Chondrocyte (in vitro differentiated cells): Measurements from ENCODE around the gene RIMBP2. TPM values are rescaled to one million over a fixed set of nuclear protein-coding genes. Genes with fewer than 3 reads are reported as not detected.

Source experiments
- DNase-seq: peaks from one replicate; pipeline ENCODE4 v3.0.0; 2021; ENCODE audit warnings: mixed read lengths, low spot score
- H3K27ac Mint-ChIP-seq: one replicate; pipeline ENCODE4 v1.8.0; 2021; ENCODE audit warnings: mild to moderate bottlenecking, moderate library complexity, mixed read lengths; ENCODE audit not compliant: unreplicated experiment
- H3K27me3 Mint-ChIP-seq: 2 replicates; pipeline ENCODE4 v1.8.0; 2021; ENCODE audit warnings: low read depth, mixed read lengths
- H3K36me3 Mint-ChIP-seq: 2 replicates; pipeline ENCODE4 v1.8.0; 2021; ENCODE audit warnings: low read depth, mixed read lengths
- H3K4me1 Mint-ChIP-seq: 2 replicates; pipeline ENCODE4 v1.8.0; 2021; ENCODE audit warnings: low read depth, mild to moderate bottlenecking, mixed read lengths
- H3K4me3 Mint-ChIP-seq: one replicate; pipeline ENCODE4 v1.8.0; 2021; ENCODE audit warnings: mild to moderate bottlenecking, moderate library complexity, mixed read lengths; ENCODE audit not compliant: unreplicated experiment
- H3K9me3 Mint-ChIP-seq: 2 replicates; pipeline ENCODE4 v1.8.0; 2021; ENCODE audit warnings: low read depth, mixed read lengths
- total RNA-seq: library from RNA; stranded (reverse); gene quantifications from 3 replicates; pipeline ENCODE4 v1.2.1, GENCODE V29; 2021
- TF ChIP-seq, protein P1 (sequence below): fragments of 200-600 bp; sonication (generic); IDR thresholded peaks from 2 replicates; pipeline ENCODE4 v1.5.0; 2021; ENCODE audit warnings: antibody characterized with exemption, mild to moderate bottlenecking, moderate library complexity

Gene RIMBP2
- total RNA-seq, 1 donor from 2014 or later = 0.30 TPM

DNA sequence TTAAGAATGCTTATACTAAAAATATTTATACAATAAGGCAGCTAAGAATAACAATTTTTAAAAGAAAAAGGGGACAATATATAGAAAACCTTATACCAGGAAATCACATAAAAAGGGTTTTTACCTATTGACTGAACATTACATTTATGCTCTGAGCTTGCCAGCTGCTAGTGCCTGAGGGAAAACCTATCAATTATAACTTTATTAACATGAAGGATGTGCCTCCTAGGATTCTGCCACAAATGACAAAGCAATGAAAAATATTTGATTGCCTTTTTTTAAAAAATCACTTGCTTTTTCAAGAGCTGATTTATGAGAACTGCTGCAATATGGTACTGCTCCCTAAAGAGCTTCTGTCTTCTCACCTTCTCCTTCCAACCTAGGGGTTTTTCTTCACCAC, 185.7 kb downstream of the RIMBP2 start:
- Mint-ChIP-seq H3K27me3 (no peaks in the 10 kb centered on the region), H3K36me3 (no peaks in the 10 kb centered on the region), H3K4me3 (no peak overlapping the region)

DNA sequence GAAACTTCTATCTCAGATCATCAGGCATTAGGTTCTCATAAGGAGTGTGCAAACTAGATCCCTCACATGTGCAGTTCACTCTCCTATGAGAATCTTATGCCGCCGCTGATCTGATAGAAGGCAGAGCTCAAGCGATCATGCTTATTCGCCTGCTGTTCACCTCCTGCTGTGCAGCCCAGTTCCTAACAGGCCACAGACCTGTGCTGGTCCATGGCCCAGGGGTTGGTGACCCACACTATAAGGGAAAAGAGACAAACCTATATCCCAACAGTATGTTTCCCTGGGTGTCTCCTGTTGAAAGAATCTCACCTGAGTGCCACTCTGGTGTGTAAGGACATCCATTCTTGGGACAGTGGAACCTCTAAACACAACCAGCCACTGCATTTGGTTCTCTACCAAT, 186.3 kb downstream of the RIMBP2 start:
- TF ChIP-seq, protein P1, sequence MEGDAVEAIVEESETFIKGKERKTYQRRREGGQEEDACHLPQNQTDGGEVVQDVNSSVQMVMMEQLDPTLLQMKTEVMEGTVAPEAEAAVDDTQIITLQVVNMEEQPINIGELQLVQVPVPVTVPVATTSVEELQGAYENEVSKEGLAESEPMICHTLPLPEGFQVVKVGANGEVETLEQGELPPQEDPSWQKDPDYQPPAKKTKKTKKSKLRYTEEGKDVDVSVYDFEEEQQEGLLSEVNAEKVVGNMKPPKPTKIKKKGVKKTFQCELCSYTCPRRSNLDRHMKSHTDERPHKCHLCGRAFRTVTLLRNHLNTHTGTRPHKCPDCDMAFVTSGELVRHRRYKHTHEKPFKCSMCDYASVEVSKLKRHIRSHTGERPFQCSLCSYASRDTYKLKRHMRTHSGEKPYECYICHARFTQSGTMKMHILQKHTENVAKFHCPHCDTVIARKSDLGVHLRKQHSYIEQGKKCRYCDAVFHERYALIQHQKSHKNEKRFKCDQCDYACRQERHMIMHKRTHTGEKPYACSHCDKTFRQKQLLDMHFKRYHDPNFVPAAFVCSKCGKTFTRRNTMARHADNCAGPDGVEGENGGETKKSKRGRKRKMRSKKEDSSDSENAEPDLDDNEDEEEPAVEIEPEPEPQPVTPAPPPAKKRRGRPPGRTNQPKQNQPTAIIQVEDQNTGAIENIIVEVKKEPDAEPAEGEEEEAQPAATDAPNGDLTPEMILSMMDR = no peak
- Mint-ChIP-seq H3K27ac (no peak overlapping the region), H3K4me1 (no peaks in the 10 kb centered on the region), H3K4me3 (no peak overlapping the region), H3K9me3 (peaks cover 11% of the 10 kb centered on the region), H3K27me3 (no peaks in the 10 kb centered on the region), H3K36me3 (no peaks in the 10 kb centered on the region)
- no peak for DNase-seq

More for the DNA sequence above, 185.7 kb downstream of the RIMBP2 start:
- no peaks in the 10 kb centered on the region for H3K4me1 Mint-ChIP-seq
- no peak for DNase-seq
- peaks cover 6% of the 10 kb centered on the region for H3K9me3 Mint-ChIP-seq
- TF ChIP-seq, protein P1 = no peak
- no peak overlapping the region for H3K27ac Mint-ChIP-seq

DNA sequence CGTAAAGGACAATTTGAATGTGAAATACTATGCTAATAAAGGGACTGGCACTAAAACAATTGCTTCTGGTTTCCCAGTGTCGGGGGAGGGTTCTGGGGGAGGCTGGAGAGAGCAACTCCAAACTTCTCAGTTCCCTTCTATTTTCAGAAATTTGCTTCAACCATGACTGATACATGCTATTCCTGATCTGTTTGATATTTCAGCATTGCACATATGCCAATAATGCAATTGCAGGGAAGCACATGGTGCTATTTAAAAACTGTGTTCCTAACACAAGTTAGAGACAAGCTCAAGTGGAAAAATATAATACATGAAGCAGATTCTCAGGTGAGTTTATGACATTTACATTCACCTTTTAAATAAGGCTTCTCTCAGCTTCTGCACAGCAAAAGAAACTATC, 188.9 kb downstream of the RIMBP2 start:
- Mint-ChIP-seq H3K9me3 (peaks cover 11% of the 10 kb centered on the region), H3K4me3 (no peak overlapping the region), H3K27me3 (no peaks in the 10 kb centered on the region), H3K4me1 (no peaks in the 10 kb centered on the region), H3K27ac (no peak overlapping the region), H3K36me3 (no peaks in the 10 kb centered on the region)
- TF ChIP-seq, protein P1 = no peak
- no peak for DNase-seq

DNA sequence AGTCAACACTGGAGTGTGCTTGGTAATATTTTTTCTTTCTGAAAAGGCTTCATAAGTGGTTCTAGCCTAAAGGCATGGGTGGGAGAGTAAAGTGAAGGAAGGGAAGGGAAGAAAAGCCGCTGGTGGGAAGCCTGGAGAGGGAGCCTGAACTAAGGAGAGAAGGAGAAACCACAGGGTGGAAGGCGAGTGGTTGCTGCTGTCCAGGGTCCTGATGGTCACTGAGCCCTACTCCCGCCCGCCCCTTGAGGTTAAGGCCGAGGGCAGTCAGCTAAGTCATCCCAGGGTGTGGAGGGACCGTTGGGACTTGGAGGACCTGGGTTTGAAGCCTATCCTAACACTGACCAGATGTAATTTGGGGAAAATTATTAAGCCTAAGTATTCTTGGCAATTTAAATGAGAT, 189.3 kb downstream of the RIMBP2 start:
- Mint-ChIP-seq H3K4me1 (no peaks in the 10 kb centered on the region), H3K9me3 (peaks cover 11% of the 10 kb centered on the region), H3K27me3 (no peaks in the 10 kb centered on the region), H3K27ac (no peak overlapping the region), H3K4me3 (no peak overlapping the region), H3K36me3 (no peaks in the 10 kb centered on the region)
- no peak for DNase-seq
- TF ChIP-seq, protein P1 = no peak

DNA sequence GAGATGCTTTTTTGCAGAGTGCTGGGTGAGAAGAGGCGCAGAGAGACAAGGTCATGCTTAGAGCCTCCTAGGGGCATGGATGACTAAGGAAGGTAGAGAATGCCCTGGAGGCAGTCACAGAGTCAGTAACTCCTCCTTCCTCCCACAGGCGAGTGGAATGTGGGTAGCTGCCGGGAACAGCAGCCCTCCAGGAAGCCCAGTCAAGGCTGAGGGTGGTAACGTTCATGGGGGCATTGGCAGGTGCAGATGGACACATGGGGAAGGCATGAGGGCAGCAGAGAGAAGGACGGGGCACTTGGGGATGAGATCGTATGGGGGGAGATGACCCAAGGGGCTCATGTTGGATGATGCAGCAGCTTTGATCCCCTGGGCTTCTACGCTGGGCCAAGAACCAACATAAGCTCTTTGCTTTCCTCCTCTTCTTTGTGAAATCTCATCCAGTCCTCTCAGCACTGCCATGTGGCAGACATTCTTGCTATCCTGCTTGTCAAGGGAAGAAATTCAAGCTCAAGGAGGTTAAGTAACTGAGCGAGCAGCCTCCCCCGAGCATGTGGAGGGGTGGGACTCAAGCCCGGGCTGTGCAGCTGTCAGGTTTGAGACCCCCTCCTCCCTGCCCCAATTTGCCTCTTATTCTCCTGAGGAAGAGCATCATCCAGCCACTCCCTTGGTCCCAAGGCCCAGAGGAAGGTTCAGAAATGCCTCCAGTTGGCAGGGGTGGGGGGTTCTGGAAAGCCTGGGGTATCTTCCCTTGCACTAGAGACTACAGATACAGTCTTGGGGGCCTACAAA, 190.5 kb downstream of the RIMBP2 start:
- no peak overlapping the region for H3K4me3 Mint-ChIP-seq
- no peaks in the 10 kb centered on the region for H3K36me3 Mint-ChIP-seq
- no peak overlapping the region for H3K27ac Mint-ChIP-seq
- TF ChIP-seq, protein P1 = no peak
- DNase-seq = no peak
- no peaks in the 10 kb centered on the region for H3K4me1 Mint-ChIP-seq
- no peaks in the 10 kb centered on the region for H3K27me3 Mint-ChIP-seq
- peaks cover 11% of the 10 kb centered on the region for H3K9me3 Mint-ChIP-seq
